ENCODE data around the gene TSPAN5. TPM values are rescaled to one million over a fixed set of nuclear protein-coding genes. Genes with fewer than 3 reads are reported as not detected.

Gene TSPAN5
- total RNA-seq, 1 donor from 2014 or later = 61.4 TPM

- Histone ChIP-seq H3K9me3 (ENCODE audit: insufficient read depth, low read depth, low read length) (no peaks in the 10 kb centered on the region), H3K4me1 (ENCODE audit: insufficient read depth, low read length) (peaks cover 36% of the 10 kb centered on the region), H4K20me1 (ENCODE audit: insufficient read depth, low read length) (peaks cover 51% of the 10 kb centered on the region), H3K36me3 (ENCODE audit: insufficient read depth, low read length) (no peaks in the 10 kb centered on the region), H3K4me2 (ENCODE audit: low read length) (no peak overlapping the region), H3K4me3 (ENCODE audit: insufficient read depth, low read depth, low read length) (no peak overlapping the region), H3K9ac (ENCODE audit: low read length) (no peak overlapping the region), H3K27me3 (ENCODE audit: insufficient read depth, low read length) (no peaks in the 10 kb centered on the region), H3K27ac (ENCODE audit: low read depth, low read length) (no peak overlapping the region), H2AFZ (ENCODE audit: low read depth, low read length) (no peak overlapping the region), H3K79me2 (ENCODE audit: insufficient read depth, low read length) (peaks cover 100% of the 10 kb centered on the region)
- Mint-ChIP-seq H3K4me1 (ENCODE audit: low read depth, unreplicated experiment) (peaks cover 32% of the 10 kb centered on the region), H3K9me3 (ENCODE audit: unreplicated experiment) (no peaks in the 10 kb centered on the region), H3K27ac (ENCODE audit: unreplicated experiment) (no peak overlapping the region), H3K4me3 (ENCODE audit: unreplicated experiment) (no peak overlapping the region), H3K36me3 (ENCODE audit: low read depth, unreplicated experiment) (peaks cover 6% of the 10 kb centered on the region), H3K27me3 (ENCODE audit: low read depth, unreplicated experiment) (no peaks in the 10 kb centered on the region)
- TF ChIP-seq EZH2 (IDR thresholded peaks at IDR 0.05; ENCODE audit: insufficient read depth, low read length) = no peak
- TF ChIP-seq, protein P1, sequence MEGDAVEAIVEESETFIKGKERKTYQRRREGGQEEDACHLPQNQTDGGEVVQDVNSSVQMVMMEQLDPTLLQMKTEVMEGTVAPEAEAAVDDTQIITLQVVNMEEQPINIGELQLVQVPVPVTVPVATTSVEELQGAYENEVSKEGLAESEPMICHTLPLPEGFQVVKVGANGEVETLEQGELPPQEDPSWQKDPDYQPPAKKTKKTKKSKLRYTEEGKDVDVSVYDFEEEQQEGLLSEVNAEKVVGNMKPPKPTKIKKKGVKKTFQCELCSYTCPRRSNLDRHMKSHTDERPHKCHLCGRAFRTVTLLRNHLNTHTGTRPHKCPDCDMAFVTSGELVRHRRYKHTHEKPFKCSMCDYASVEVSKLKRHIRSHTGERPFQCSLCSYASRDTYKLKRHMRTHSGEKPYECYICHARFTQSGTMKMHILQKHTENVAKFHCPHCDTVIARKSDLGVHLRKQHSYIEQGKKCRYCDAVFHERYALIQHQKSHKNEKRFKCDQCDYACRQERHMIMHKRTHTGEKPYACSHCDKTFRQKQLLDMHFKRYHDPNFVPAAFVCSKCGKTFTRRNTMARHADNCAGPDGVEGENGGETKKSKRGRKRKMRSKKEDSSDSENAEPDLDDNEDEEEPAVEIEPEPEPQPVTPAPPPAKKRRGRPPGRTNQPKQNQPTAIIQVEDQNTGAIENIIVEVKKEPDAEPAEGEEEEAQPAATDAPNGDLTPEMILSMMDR (IDR thresholded peaks at IDR 0.05; ENCODE audit: insufficient read depth, low read depth, low read length) = no peak
- no peak for FAIRE-seq
- no peak for DNase-seq (ENCODE audit: low read depth)
Observed at GRCh38 chr4:98618680-98619079, 39.7 kb downstream of the TSPAN5 start.

GRCh38 chr4:98617358-98618047 is 40.9 kb downstream of the TSPAN5 start:
- Histone ChIP-seq H3K4me2 (ENCODE audit: low read length) (no peak overlapping the region), H3K27ac (ENCODE audit: low read depth, low read length) (peak overlapping the region; percentile 2)
- peaks cover 41% of the 10 kb centered on the region for H3K4me1 Mint-ChIP-seq (ENCODE audit: low read depth, unreplicated experiment)

GRCh38 chr4:98615991-98616390 is 42.4 kb downstream of the TSPAN5 start:
- Mint-ChIP-seq H3K4me1 (ENCODE audit: low read depth, unreplicated experiment) (peaks cover 50% of the 10 kb centered on the region), H3K27ac (ENCODE audit: unreplicated experiment) (no peak overlapping the region), H3K27me3 (ENCODE audit: low read depth, unreplicated experiment) (no peaks in the 10 kb centered on the region), H3K4me3 (ENCODE audit: unreplicated experiment) (no peak overlapping the region), H3K36me3 (ENCODE audit: low read depth, unreplicated experiment) (peaks cover 6% of the 10 kb centered on the region), H3K9me3 (ENCODE audit: unreplicated experiment) (no peaks in the 10 kb centered on the region)
- H3K27ac ChIP-seq (ENCODE audit: low read depth, low read length) = peak overlapping the region; percentile 27
- H4K20me1 ChIP-seq (ENCODE audit: insufficient read depth, low read length) = peaks cover 77% of the 10 kb centered on the region
- no peaks in the 10 kb centered on the region for H3K36me3 ChIP-seq (ENCODE audit: insufficient read depth, low read length)
- TF ChIP-seq, protein P1 (IDR thresholded peaks at IDR 0.05; ENCODE audit: insufficient read depth, low read depth, low read length) = no peak
- TF ChIP-seq EZH2 (IDR thresholded peaks at IDR 0.05; ENCODE audit: insufficient read depth, low read length) = no peak
- FAIRE-seq = no peak
- DNase-seq (ENCODE audit: low read depth) = peak; percentile 70
- H3K27me3 ChIP-seq (ENCODE audit: insufficient read depth, low read length) = no peaks in the 10 kb centered on the region
- peaks cover 100% of the 10 kb centered on the region for H3K79me2 ChIP-seq (ENCODE audit: insufficient read depth, low read length)
- H3K4me1 ChIP-seq (ENCODE audit: insufficient read depth, low read length) = peaks cover 61% of the 10 kb centered on the region
- H3K4me2 ChIP-seq (ENCODE audit: low read length) = peak overlapping the region; percentile 28
- H3K9me3 ChIP-seq (ENCODE audit: insufficient read depth, low read depth, low read length) = no peaks in the 10 kb centered on the region
- peak overlapping the region; percentile 8 for H3K9ac ChIP-seq (ENCODE audit: low read length)
- H2AFZ ChIP-seq (ENCODE audit: low read depth, low read length) = no peak overlapping the region
- no peak overlapping the region for H3K4me3 ChIP-seq (ENCODE audit: insufficient read depth, low read depth, low read length)

More at GRCh38 chr4:98617358-98618047, 40.9 kb downstream of the TSPAN5 start:
- no peak for TF ChIP-seq EZH2 (IDR thresholded peaks at IDR 0.05; ENCODE audit: insufficient read depth, low read length)
- no peak overlapping the region for H3K4me3 Mint-ChIP-seq (ENCODE audit: unreplicated experiment)
- Histone ChIP-seq H3K36me3 (ENCODE audit: insufficient read depth, low read length) (no peaks in the 10 kb centered on the region), H3K9me3 (ENCODE audit: insufficient read depth, low read depth, low read length) (no peaks in the 10 kb centered on the region), H3K4me1 (ENCODE audit: insufficient read depth, low read length) (peaks cover 47% of the 10 kb centered on the region), H2AFZ (ENCODE audit: low read depth, low read length) (no peak overlapping the region), H3K4me3 (ENCODE audit: insufficient read depth, low read depth, low read length) (no peak overlapping the region), H3K79me2 (ENCODE audit: insufficient read depth, low read length) (peaks cover 100% of the 10 kb centered on the region), H3K9ac (ENCODE audit: low read length) (no peak overlapping the region), H3K27me3 (ENCODE audit: insufficient read depth, low read length) (no peaks in the 10 kb centered on the region), H4K20me1 (ENCODE audit: insufficient read depth, low read length) (peaks cover 62% of the 10 kb centered on the region)
- no peaks in the 10 kb centered on the region for H3K27me3 Mint-ChIP-seq (ENCODE audit: low read depth, unreplicated experiment)
- no peak for DNase-seq (ENCODE audit: low read depth)
- H3K36me3 Mint-ChIP-seq (ENCODE audit: low read depth, unreplicated experiment) = peaks cover 6% of the 10 kb centered on the region
- no peak for FAIRE-seq
- no peak overlapping the region for H3K27ac Mint-ChIP-seq (ENCODE audit: unreplicated experiment)
- H3K9me3 Mint-ChIP-seq (ENCODE audit: unreplicated experiment) = no peaks in the 10 kb centered on the region
